ENCODE measurements around the gene DDHD1.

GRCh38 chr14:53148671-53149070 is 4.5 kb downstream of the DDHD1 start:
- no peak for TF ChIP-seq CTCF (IDR thresholded peaks at IDR 0.05)
- no peak for TF ChIP-seq RAD21 (IDR thresholded peaks at IDR 0.05; ENCODE audit: low read length)
- TF ChIP-seq REST (IDR thresholded peaks at IDR 0.05; ENCODE audit: low read depth, low read length) = no peak
- TF ChIP-seq SIN3A (IDR thresholded peaks at IDR 0.05; ENCODE audit: borderline replicate concordance, low read depth, low read length) = no peak
- TF ChIP-seq MXI1 (IDR thresholded peaks at IDR 0.05; ENCODE audit: low read depth, low read length) = no peak
- TF ChIP-seq PBX3 (IDR thresholded peaks at IDR 0.05) = no peak
- no peak for TF ChIP-seq TCF12 (IDR thresholded peaks at IDR 0.05)
- no peak for TF ChIP-seq EP300 (IDR thresholded peaks at IDR 0.05; ENCODE audit: borderline replicate concordance in 1 of 2, low read depth in 1 of 2, low read length in 1 of 2)
- no peak for TF ChIP-seq RCOR1 (IDR thresholded peaks at IDR 0.05; ENCODE audit: low read length)
- no peak for TF ChIP-seq USF1 (IDR thresholded peaks at IDR 0.05; ENCODE audit: borderline replicate concordance, low read depth)
- TF ChIP-seq ELF1 (IDR thresholded peaks at IDR 0.05) = no peak
- no peak for TF ChIP-seq TEAD4 (IDR thresholded peaks at IDR 0.05; ENCODE audit: borderline replicate concordance, insufficient read depth)
- no peak for TF ChIP-seq YY1 (IDR thresholded peaks at IDR 0.05; ENCODE audit: low read depth)

Measured in SK-N-SH (cell line).